Measurements from ENCODE around the gene DCAF8.

GRCh38 chr1:160224606-160225005, 37.7 kb downstream of the DCAF8 start:
- TF ChIP-seq CTCF (IDR thresholded peaks at IDR 0.05; ENCODE audit: low read depth, low read length) (no peak), EZH2phosphoT487 (IDR thresholded peaks at IDR 0.05; ENCODE audit: low read depth) (no peak)
